ENCODE results near the gene HEATR1.
"Not testable (repeated sequence)": the region's sequence is repeated elsewhere in the genome, so short reads cannot be mapped to it uniquely, and the experiment has no call there.

The HEATR1 gene

GRCh38 chr1:236590553-236591150 is 13.7 kb downstream of the HEATR1 start:
- DNase-seq, result no peak

GRCh38 chr1:236589531-236589930 is 14.8 kb downstream of the HEATR1 start:
- no peak for DNase-seq

GRCh38 chr1:236581528-236581927 is 22.8 kb downstream of the HEATR1 start:
- no peak for DNase-seq

- not testable (repeated sequence) for DNase-seq
Observed at GRCh38 chr1:236580404-236580803, 23.9 kb downstream of the HEATR1 start.

GRCh38 chr1:236578661-236579060 is 25.7 kb downstream of the HEATR1 start:
- no peak for DNase-seq

- not testable (repeated sequence) for DNase-seq
Observed at GRCh38 chr1:236577041-236577440, 27.3 kb downstream of the HEATR1 start.

GRCh38 chr1:236576004-236576403 is 28.3 kb downstream of the HEATR1 start:
- DNase-seq, result no peak

- no peak for DNase-seq
Observed at GRCh38 chr1:236575523-236575922, 28.8 kb downstream of the HEATR1 start.

GRCh38 chr1:236568285-236568894 is 35.9 kb downstream of the HEATR1 start:
- DNase-seq, result no peak

GRCh38 chr1:236565530-236565929 is 38.8 kb downstream of the HEATR1 start:
- no peak for DNase-seq

- no peak for DNase-seq
Observed at GRCh38 chr1:236561976-236562375, 42.3 kb downstream of the HEATR1 start.

GRCh38 chr1:236560213-236560771 is 44.0 kb downstream of the HEATR1 start:
- DNase-seq, result no peak

- no peak for DNase-seq
Observed at GRCh38 chr1:236558846-236559245, 45.5 kb downstream of the HEATR1 start.

GRCh38 chr1:236558081-236558480 is 46.2 kb downstream of the HEATR1 start:
- DNase-seq, result no peak

- no peak for DNase-seq
Observed at GRCh38 chr1:236556606-236557005, 47.7 kb downstream of the HEATR1 start.

GRCh38 chr1:236553370-236553769 is 50.9 kb downstream of the HEATR1 start:
- DNase-seq, result no peak

- DNase-seq, result no peak
Observed at GRCh38 chr1:236552901-236553300, 51.4 kb downstream of the HEATR1 start.

GRCh38 chr1:236552096-236552495 is 52.2 kb downstream of the HEATR1 start:
- no peak for DNase-seq

GRCh38 chr1:236550961-236551851 is 53.1 kb downstream of the HEATR1 start:
- no peak for DNase-seq

GRCh38 chr1:236548452-236548851 is 55.9 kb downstream of the HEATR1 start:
- DNase-seq, result no peak

- DNase-seq, result no peak
Observed at GRCh38 chr1:236545621-236546169, 58.6 kb downstream of the HEATR1 start.

GRCh38 chr1:236543065-236543669 is 61.1 kb downstream of the HEATR1 start:
- no peak for DNase-seq

- no peak for DNase-seq
Observed at GRCh38 chr1:236541710-236542109, 62.6 kb downstream of the HEATR1 start.

Data from suppressor macrophage (primary cell).